Stimulated activated CD4-positive, alpha-beta T cell treated with anti-CD3 and anti-CD28 coated beads, Interleukin-12 subunit alpha, Interleukin-12 subunit beta, amount 100 ng/mL, for 24 hours (primary cell): ENCODE measurements around the gene NDUFAB1.
"Not testable (repeated sequence)": the region's sequence is repeated elsewhere in the genome, so short reads cannot be mapped to it uniquely, and the experiment has no call there.

Experiments
- DNase-seq, 2 experiments: peaks; one replicate each; pipeline ENCODE4 v3.0.0-alpha.2; 2020; ENCODE audit warnings: low read depth in 2 of 2

Gene NDUFAB1

GRCh38 chr16:23584186-23585076 lies 11.7 kb downstream of the NDUFAB1 start:
- no peak for DNase-seq

- DNase-seq: not testable (repeated sequence)
Measured at GRCh38 chr16:23583271-23583670, 12.8 kb downstream of the NDUFAB1 start.

GRCh38 chr16:23581764-23582163 lies 14.4 kb downstream of the NDUFAB1 start:
- no peak for DNase-seq

GRCh38 chr16:23580391-23580790 lies 15.7 kb downstream of the NDUFAB1 start:
- DNase-seq: no peak

GRCh38 chr16:23579371-23579770 lies 16.7 kb downstream of the NDUFAB1 start:
- DNase-seq: no peak

- DNase-seq: no peak
Measured at GRCh38 chr16:23578101-23578830, 17.9 kb downstream of the NDUFAB1 start.

- no peak for DNase-seq
Measured at GRCh38 chr16:23577493-23577892, 18.6 kb downstream of the NDUFAB1 start.

- no peak for DNase-seq
Measured at GRCh38 chr16:23575834-23576233, 20.3 kb downstream of the NDUFAB1 start.

GRCh38 chr16:23573817-23574216 lies 22.3 kb downstream of the NDUFAB1 start:
- no peak for DNase-seq

- no peak for DNase-seq
Measured at GRCh38 chr16:23572394-23572793, 23.7 kb downstream of the NDUFAB1 start.

GRCh38 chr16:23571895-23572294 lies 24.2 kb downstream of the NDUFAB1 start:
- no peak for DNase-seq

GRCh38 chr16:23570992-23571632 lies 25.0 kb downstream of the NDUFAB1 start:
- DNase-seq: no peak

- DNase-seq: no peak
Measured at GRCh38 chr16:23567602-23568001, 28.5 kb downstream of the NDUFAB1 start.

GRCh38 chr16:23566724-23567123 lies 29.4 kb downstream of the NDUFAB1 start:
- no peak for DNase-seq

- no peak for DNase-seq
Measured at GRCh38 chr16:23564575-23565363, 31.3 kb downstream of the NDUFAB1 start.

GRCh38 chr16:23563186-23563585 lies 32.9 kb downstream of the NDUFAB1 start:
- DNase-seq: no peak

- no peak for DNase-seq
Measured at GRCh38 chr16:23562505-23562904, 33.6 kb downstream of the NDUFAB1 start.

- DNase-seq: no peak
Measured at GRCh38 chr16:23561586-23561985, 34.5 kb downstream of the NDUFAB1 start.

GRCh38 chr16:23557779-23558702 lies 38.1 kb downstream of the NDUFAB1 start:
- peak in 1 of 2 experiments; percentile 5 for DNase-seq
